Measurements from ENCODE around the gene HMX3.

DNA sequence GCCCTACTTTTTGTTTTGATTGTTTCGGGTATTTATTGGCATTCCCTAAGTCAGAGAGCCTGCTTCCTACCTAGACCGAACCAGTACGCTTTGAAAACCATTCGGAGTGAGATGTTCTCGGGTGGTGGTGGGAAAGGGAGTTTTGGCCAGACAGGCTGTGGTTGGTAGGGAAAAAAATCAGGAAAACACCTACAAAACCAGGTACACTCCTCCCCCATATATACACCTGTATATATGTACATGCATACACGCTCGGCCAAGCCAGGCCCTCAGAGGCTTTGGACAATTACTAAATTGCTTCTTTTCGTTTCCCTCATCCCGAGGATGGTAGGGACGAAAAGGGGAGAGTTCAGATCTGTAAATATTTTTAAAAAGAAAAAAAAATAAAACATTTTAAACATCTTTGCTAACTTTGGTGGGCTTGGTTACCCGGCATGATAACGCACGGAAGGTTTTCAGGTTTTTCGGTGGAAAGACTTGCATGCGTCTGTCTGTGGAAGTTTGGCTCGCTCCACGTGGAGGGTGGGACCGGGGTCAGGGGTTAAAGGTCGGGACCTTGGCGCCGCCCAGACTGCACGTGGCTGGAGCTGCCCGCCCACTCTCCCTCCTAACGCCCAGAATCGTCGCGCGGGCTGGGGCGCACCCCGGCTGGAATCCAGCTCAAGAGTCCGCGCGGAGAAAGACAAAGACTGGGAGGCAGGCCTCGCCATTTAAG lies 14.7 kb downstream of the HMX3 start:
- TF ChIP-seq, protein P1, sequence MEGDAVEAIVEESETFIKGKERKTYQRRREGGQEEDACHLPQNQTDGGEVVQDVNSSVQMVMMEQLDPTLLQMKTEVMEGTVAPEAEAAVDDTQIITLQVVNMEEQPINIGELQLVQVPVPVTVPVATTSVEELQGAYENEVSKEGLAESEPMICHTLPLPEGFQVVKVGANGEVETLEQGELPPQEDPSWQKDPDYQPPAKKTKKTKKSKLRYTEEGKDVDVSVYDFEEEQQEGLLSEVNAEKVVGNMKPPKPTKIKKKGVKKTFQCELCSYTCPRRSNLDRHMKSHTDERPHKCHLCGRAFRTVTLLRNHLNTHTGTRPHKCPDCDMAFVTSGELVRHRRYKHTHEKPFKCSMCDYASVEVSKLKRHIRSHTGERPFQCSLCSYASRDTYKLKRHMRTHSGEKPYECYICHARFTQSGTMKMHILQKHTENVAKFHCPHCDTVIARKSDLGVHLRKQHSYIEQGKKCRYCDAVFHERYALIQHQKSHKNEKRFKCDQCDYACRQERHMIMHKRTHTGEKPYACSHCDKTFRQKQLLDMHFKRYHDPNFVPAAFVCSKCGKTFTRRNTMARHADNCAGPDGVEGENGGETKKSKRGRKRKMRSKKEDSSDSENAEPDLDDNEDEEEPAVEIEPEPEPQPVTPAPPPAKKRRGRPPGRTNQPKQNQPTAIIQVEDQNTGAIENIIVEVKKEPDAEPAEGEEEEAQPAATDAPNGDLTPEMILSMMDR (IDR thresholded peaks at IDR 0.05; ENCODE audit: control extremely low read depth in 1 of 3, insufficient read depth in 1 of 3, low read depth in 1 of 3, low read length in 3 of 3), result no peak
- TF ChIP-seq POLR2A (IDR thresholded peaks at IDR 0.05; ENCODE audit: control extremely low read depth in 1 of 2, low read depth in 2 of 2, low read length in 2 of 2) (no peak), EZH2 (IDR thresholded peaks at IDR 0.05; ENCODE audit: low read depth, low read length, severe bottlenecking) (no peak), BRCA1 (IDR thresholded peaks at IDR 0.05; ENCODE audit: low read depth, low read length) (no peak), GABPA (IDR thresholded peaks at IDR 0.05; ENCODE audit: borderline replicate concordance, insufficient read depth, low read length) (no peak)
